ENCODE measurements around the gene IL3RA.
"Not testable (repeated sequence)": the region's sequence is repeated elsewhere in the genome, so short reads cannot be mapped to it uniquely, and the experiment has no call there.

IL3RA gene

DNA sequence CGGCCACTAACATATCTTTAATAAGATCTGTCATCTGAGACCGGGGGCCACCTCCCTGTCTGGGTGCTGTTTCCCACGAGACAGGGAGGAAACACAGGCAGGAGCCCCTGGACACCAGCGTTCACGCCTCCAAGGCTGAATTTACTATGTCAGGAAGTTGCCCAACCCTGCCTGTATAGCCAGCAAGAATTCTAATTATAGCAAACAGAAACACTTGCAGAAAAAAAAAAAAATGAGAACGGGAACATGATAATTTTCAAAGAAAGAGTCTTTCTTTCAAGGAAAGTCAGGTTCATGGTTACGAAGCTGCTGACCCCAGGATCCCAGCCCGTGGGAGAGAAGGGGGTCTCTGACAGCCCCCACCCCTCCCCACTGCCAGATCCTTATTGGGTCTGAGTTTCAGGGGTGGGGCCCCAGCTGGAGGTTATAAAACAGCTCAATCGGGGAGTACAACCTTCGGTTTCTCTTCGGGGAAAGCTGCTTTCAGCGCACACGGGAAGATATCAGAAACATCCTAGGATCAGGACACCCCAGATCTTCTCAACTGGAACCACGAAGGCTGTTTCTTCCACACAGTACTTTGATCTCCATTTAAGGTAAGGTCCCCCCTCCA lies at the start of gene IL3RA:
Gene IL3RA, plus strand, starts transcription at position 455 of the 613 bp plus-strand sequence. CDS start 4,981 bp downstream, outside the sequence.
- no peak for DNase-seq

DNA sequence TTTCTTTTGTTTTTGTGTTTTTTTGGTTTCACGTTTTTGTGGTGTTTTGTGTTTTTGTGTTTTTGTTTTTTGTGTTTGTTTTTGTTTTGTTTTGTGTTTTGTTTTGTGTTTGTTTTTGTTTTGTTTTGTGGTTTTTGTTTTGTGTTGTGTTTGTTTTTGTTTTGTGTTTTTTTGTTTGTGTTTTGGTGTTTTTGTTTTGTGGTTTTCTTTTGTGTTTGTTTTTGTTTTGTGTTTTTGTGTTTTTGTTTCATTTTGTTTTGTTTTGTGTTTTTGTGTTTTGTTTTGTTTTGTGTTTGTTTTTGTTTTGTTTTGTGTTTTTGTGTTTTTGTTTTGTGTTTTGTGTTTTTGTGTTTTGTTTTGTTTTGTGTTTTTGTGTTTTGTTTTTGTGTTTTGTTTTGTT lies 47.0 kb upstream of the IL3RA start:
- DNase-seq, result no peak

DNA sequence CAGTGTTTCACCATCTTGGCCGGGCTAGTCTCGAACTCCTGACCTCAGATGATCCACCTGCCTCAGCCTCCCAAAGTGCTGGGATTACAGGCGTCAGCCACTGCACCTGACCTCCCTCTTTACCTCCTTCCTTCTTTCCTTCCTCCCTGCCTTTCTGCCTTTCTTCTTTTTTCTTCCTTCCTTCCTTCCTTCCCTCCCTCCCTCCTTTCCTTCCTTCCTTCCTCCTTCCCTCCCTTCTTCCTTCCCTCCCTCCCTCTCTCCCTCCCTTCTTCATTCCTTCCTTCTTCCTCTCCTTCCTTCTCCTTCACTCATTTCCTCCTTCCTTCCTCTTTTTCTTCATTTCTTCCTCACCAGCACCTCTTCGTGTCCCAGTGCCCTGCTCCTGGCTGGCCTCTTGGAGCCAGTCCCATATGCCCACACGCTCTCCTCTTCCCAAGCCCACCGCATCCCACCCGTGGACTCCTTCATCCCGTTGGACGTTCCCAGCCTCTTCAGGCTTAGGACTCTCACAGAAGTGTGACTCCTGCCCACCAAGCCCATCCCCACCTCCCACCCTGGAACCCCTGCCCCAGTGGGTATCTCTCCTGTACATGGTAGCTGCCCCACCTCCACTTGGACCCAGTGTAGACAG lies 45.4 kb upstream of the IL3RA start:
- no peak for DNase-seq

DNA sequence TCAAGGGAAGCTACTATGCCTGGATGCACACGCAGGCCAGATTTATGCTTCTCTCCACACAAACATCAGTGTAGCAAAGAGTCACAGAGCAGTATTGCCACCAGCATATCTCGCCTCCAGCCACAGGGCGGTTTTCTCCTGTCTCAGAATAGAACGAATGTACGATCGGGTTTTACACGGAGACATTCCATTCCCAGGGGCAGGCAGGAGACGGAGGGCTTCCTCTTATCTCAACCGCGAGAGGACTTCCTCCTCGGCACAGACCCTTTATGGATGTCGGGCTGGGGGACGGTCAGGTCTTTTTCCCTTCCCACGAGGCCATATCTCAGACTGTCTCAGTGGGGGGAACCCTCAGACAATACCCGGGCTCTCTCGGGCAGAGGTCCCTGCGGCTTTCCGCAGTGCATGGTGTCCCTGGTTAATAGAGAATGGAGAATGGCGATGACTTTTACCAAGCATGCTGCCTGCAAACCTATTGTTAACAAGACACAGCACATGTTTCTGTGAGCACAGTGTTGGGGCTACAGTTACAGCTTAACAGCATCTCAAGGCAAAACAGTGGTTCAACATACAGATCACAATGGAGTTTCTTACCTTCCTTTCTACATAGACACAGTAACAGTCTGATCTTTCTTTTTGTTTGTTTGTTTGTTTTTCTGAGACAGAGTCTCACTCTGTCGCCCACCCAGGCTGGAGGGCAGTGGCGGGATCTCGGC lies 43.9 kb upstream of the IL3RA start:
- no peak for DNase-seq

DNA sequence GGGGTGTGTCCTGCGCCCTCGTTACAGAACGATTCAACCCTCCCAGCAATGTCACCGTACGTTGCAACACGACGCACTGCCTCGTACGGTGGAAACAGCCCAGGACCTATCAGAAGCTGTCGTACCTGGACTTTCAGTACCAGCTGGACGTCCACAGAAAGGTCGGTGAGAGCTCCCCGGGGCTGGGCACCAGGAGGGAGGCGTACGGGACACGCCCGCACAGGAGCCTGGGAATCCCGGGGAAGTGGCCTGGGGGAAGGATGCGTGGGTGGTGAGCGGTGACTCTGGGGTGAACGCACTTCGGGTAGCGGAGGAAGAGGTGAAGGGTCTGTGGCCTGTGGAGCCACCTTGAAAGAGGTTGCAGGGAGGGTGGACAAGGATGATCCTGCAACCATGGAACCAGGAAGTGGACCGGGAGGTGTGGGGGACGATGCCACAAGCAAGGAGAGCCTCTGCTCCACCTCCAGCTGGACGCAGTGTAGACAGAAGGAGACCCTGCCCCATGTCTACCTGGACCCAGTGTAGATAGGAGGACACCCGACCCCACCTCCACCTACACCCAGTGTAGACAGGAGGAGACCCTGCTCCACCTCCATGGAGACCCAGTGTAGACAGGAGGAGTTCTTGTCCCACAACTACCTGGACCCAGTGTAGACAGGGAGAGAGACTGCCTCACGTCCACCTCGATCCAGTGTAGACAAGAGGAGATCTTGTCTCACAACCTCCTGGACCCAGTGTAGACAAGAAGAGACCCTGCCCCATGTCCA lies 42.1 kb upstream of the IL3RA start:
- DNase-seq, result no peak

DNA sequence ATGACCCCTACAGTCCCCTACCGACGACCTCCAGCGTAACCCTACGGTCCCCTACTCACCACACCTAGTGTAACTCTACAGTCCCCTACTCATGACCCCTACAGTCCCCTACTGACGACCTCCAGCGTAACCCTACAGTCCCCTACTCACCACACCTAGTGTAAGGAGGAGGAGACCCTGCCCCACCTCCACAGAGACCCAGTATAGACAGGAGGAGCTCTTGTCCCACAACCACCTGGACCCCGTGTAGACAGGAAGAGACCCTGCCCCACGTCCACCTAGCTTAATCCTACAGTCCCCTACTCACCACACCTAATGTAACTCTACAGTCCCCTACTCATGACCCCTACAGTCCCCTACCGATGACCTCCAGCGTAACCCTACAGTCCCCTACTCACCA lies 41.0 kb upstream of the IL3RA start:
- no peak for DNase-seq

DNA sequence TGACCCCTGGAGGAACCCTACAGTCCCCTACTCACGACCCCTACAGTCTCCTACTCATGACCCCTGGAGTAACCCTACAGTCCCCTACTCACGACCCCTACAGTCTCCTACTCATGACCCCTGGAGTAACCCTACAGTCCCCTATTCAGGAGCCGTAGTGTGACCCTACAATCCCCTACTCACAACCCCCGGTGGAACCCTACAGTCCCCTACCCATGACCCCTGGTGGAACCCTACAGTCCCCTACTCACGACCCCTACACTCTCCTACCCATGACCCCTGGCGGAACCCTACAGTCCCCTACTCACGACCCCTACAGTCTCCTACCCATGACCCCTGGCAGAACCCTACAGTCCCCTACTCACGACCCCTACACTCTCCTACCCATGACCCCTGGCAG lies 39.0 kb upstream of the IL3RA start:
- DNase-seq, result not testable (repeated sequence)

DNA sequence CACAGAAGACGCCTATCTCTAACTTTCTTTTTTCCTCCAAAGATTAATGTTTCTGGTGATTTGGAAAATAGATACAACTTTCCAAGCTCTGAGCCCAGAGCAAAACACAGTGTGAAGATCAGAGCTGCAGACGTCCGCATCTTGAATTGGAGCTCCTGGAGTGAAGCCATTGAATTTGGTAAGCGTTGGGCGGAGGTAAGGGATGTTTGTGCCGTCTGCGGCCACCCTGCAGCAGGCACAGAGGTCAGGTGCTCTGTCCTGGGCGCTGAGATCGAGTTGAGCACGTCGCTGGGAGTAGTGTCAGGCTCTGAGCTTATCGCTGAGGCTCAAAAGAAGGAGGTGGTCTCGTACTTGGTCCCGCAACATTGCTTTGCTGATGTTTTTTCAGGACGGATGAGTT lies 36.1 kb upstream of the IL3RA start:
- no peak for DNase-seq

DNA sequence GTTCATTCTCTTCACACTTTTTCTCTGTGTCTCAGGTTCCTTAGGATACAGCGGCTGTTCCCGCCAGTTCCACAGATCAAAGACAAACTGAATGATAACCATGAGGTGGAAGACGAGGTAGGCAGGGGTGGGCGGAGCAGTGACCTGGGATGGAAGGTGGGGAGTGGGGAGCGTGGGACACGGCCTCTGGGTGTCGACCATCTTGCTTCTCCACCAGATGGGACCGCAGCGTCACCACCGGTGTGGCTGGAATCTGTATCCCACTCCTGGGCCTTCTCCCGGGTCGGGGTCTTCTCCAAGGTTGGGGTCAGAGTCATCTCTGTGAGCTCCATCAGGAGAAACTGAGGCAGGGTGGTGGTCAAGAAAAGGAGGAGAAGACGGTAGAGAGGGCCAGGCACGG lies 31.2 kb upstream of the IL3RA start:
- no peak for DNase-seq

DNA sequence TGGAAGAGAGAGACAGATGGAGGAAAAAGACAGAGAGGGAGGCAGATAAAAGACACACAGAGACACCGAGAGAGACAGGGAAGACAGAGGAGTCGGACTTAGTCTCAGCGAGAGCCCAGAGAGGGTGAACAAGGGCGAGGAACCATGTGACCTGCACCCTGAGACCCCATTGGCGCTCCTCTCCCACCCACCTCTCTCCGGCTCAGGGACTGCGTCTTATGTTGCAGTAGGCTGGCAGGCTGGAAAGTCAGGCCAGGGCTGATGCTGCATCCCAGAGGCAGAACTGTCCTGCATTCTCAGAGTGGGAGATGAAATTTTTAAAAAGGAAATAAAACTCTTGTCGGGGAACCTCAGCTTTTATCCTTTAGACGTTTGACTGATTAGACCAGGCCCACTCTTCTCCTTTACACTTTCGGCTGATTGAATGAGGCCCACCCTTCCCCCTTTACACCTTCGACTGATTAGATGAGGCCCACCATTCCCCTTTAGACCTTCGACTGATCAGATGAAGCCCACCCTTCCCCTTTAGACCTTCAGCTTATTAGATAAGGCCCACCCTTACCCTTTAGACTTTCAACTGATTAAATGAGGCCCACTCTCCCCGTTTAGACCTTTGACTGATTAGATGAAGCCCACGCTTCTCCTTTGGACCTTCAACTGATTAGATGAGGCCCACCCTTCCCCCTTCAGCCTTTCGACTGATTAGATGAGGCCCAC lies 29.5 kb upstream of the IL3RA start:
- DNase-seq, result no peak

DNA sequence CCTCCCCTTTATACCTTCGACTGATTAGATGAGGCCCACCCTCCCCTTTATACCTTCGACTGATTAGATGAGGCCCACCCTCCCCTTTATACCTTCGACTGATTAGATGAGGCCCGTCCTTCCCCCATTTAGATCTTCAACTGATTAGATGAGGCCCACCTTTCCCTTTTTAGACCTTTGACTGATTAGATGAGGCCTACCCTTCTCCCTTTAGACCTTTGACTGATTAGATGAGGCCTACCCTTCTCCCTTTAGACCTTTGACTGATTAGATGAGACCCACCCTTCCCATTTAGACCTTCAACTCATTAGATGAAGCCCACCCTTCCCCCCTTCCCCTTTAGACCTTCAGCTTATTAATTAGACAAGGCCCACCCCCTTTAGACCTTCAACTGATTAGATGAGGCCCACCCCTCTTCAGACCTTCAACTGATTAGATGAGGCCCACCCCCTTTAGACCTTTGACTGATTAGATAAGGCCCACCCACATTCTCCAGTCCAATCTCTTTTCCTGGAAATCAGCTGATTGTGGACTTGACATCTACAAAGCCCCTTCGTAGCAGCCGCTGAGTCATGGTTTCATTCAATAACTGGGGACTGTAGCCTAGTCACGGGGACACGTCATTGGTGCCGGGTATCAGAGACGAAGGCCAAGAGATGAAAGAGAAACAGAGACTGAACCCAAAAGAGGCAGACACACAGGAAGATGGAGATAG lies 28.8 kb upstream of the IL3RA start:
- no peak for DNase-seq

DNA sequence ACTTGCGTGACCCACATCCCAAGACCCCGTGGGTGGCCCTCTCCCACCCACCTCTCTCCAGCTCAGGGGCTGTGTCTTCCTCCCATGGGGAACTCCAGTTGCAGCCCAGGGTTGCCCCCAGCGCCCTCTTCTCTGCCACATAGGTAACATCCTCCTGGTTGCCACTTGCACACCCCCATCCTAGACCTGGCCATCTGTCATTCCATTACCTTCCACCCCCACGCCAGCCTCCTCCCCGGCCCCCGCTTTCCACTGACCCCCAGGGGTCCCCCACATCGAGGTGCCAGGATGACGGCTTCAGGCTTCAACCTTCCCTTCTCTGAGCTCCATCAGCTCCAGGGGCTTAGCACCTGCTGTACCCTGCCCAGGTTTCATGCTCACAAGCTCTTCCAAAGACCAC lies 28.1 kb upstream of the IL3RA start:
- DNase-seq, result no peak

DNA sequence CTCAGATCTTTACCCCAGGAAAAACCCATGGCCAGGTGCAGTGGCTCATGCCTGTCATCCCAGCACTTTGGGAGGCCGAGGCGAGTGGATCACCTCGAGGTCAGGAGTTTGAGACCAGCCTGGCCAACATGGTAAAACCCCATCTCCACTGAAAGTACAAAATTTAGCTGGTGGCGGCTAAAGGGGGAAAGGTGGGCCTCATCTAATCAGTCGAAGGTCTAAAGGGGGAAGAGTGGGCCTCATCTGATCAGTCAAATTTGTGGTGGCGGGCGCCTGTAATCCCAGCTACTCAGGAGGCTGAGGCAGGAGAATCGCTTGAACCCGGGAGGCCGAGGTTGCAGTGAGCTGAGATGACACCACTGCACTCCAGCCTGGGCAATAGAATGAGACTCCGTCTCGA lies 27.7 kb upstream of the IL3RA start:
- DNase-seq, result not testable (repeated sequence)

DNA sequence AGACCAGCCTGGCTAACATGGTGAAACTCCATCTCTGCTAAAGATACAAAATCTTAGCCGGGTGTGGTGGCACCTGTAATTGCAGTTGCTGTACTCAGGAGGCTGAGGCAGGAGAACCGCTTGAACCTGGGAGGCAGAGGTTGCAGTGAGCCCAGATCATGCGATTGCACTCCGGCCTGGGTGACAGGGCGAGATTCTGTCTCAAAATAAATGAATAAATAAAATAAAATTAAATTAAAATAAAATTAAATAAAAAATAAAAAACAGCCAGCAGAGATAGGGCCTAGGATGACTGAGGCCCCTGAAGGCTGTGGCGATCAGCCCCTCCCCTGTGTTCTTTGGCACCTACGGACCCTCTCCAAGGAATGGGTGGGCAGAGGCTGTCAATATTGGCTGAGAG lies 22.8 kb upstream of the IL3RA start:
- no peak for DNase-seq

DNA sequence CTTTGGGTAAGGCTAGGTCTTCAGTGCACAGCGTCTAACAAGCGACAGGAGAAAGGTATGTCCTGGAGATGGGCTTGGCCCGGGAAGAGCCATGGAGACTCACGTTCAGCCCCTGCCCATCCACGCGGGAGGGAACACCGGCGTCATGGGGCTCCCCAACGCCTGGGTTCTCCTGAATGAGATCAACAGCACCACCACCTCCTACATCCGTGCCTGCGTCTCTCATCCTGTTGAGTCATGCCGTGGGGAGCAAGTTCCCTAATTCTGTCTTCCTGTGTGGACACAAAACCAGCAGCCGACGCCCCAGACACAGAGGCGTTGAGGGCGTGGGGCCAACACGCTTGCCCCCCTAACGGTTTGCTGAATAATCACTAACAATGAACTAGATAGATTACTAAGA lies 20.1 kb upstream of the IL3RA start:
- DNase-seq, result peak; percentile 39

DNA sequence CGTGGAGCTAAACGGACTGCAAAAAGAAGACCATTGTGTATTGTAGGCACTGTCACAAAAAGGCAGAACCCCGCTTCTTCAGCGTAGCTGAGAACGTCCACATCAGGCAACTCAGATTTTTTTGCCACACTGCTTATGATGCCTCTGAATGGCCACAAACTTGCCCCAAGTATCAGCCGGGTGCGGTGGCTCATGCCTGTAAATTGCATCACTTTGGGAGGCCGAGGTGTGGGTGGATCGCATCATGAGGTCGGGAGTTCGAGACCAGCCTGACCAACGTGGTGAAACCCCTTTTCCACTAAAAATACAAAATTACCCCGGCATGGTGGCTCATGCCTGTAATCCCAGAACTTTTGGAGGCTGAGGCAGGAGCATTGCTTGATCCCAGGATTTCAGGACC lies 14.9 kb upstream of the IL3RA start:
- no peak for DNase-seq

DNA sequence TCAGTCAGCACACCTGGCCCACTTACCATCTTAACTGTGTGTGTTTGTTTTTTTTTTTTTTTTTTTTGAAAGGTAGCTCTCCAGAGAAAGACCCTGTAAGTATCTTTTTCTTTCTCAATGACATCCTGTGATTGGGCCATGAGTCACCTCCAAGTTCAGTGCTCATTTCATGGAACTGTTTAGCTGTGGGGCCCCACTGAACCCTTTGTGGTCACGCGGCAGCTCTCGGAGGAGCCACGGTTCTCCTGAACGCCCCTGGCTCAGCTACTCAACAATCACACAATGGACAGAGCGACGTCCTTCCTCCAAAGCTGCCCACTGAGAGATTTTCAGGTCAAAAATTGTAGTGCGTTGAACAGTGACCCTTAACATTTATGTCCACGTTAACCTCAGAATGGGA lies 14.2 kb upstream of the IL3RA start:
- no peak for DNase-seq

DNA sequence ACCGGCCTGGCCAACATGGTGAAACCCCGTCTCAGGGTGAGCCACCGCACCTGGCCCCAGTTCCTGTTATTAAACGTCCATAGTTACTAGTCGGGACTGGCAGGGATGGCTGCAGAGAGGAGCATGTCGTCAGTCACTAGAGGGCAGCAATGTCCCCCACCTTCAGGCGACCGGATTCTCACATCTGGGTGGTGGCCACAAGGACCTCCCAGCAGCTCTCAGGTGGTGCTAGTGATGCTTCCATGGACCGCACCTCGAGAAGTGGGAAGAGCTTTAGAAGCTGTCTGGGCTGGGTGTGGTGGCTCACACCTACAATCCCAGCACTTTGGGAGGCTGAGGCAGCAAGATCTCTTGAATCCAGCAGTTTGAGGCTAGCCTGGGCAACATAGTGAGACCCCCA lies 13.3 kb upstream of the IL3RA start:
- DNase-seq, result peak; percentile 43

DNA sequence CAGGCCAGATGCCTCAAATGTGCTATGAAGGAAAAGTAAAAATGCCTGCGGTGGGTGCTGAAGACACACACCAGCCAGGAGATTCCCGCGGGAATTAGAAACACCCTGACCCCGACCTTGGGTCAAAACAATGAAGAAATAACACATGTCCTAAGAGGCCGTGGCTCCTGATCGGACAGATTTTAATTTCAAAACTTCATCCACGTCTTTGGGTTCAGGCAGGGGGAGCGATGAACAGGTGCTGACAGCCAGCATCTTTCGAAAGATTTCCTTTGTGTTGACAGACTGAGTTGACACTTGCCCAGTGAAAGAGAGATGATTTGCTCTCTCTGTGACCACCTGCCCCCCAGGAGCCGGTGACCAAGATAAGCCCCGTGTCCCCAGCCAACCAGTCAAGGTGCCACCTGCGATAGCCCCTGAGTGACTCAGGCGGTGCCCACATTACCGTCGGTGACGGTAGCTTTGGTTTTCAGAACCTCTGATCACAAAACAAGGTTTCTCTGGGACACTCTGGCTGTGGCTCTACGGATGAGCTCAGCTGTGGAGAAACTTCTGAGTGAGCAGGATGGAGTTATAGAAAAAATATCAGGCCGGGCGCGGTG lies 11.0 kb upstream of the IL3RA start:
- no peak for DNase-seq

DNA sequence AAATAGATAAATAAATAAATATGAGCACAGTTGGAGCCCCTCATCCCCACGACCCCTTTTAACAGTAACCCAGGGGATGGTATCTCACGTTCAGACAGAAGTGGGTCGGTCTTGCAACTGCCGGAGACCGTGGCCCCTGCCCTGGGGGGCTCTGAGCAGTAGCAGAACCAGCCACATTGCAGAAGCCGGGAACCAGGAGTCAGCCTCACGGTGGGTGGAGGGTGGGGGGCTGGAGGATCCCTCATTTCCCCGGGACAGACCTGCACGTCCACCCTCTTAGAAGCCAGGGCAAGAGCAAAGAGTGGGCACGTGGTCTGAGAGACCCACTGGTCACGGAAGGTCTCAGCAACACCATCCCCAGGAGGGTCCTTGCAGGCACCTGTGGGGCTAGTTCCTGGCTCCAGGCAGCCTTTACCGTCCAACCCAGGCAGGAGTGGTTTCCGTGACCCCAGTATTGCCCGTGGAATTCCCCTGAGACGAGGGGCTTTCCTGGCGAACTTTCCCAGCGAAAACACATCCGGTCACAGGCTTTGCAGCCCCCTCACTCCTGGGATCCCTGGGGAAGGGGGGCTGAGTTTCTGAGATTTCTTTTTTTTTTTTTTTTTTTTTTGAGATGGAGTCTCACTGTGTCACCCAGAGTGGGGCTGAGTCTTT lies 8.8 kb upstream of the IL3RA start:
- DNase-seq, result no peak

DNA sequence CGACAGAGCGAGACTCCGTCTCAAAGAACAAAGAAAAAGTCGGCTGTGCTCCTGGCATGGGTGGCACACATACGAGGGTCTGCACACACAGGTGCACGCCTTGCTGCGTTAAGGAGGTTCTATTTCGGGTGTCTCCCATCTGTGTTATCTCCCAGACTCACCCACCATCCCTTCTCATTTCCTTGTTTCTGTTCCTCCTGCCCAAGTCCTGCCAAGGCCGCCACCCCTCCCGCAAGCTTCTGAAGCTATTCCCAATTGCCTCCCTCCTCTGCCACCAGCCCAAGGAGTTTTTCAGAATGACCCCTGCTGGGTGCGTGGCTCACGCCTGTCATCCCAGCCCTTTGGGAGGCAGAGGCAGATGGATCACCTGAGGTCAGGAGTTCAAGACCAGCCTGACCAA lies 6.0 kb upstream of the IL3RA start:
- DNase-seq, result no peak

All from CD4-positive, alpha-beta T cell treated with Interleukin-4 for 4 hours (primary cell).